Upper lobe of right lung (tissue), 1 donor: ENCODE measurements around the gene SLC30A5. TPM values are rescaled to one million over a fixed set of nuclear protein-coding genes. Genes with fewer than 3 reads are reported as not detected.
A peak's percentile ranks its signal among the peaks of the same experiment; 100 is the strongest.
"Not testable (repeated sequence)": the region's sequence is repeated elsewhere in the genome, so short reads cannot be mapped to it uniquely, and the experiment has no call there.

Experiments
- ATAC-seq: fragments of 200-7000 bp; cut with Tn5 transposase; one replicate; pipeline ENCODE4 v1.9.1; 2020; ENCODE audit warnings: mild to moderate bottlenecking, moderate library complexity
- DNase-seq: peaks from one replicate; pipeline ENCODE4 v3.0.0-alpha.2; 2020
- H3K27ac ChIP-seq: fragments of 200-600 bp; one replicate; pipeline ENCODE4 v1.8.0; 2022
- H3K27me3 ChIP-seq: fragments of 200-600 bp; one replicate; pipeline ENCODE4 v1.8.0; 2022; ENCODE audit warnings: mild to moderate bottlenecking
- H3K36me3 ChIP-seq: fragments of 200-600 bp; one replicate; pipeline ENCODE4 v1.8.0; 2022
- H3K4me1 ChIP-seq: fragments of 200-600 bp; one replicate; pipeline ENCODE4 v1.8.0; 2022
- H3K4me3 ChIP-seq: fragments of 200-600 bp; one replicate; pipeline ENCODE4 v1.8.0; 2022; ENCODE audit warnings: mild to moderate bottlenecking
- H3K9me3 ChIP-seq: fragments of 200-600 bp; one replicate; pipeline ENCODE4 v1.8.0; 2022
- intact Hi-C: fragments of 100-400 bp; cut with DNase I; formaldehyde crosslinking; loops from one replicate; pipeline ENCODE4 v1.11.0; 2022
- total RNA-seq: library from RNA; stranded (reverse); fragmentation: NEBNext Ultra II Directional; extraction: Animal tissue kit (Norgen Biotek cat#: 25700); gene quantifications from one replicate; pipeline ENCODE4 v1.2.1, GENCODE V29; 2021
- TF ChIP-seq, protein P1 (sequence below): fragments of 200-600 bp; IDR thresholded peaks from one replicate; pipeline ENCODE4 v1.8.0; 2022; ENCODE audit warnings: antibody characterized with exemption
- donor health status: DM: no; HTN: yes; CAD: no; lungs with severe emphysema.

SLC30A5 gene
- total RNA-seq, 1 donor from 2014 or later = 58.1 TPM

DNA sequence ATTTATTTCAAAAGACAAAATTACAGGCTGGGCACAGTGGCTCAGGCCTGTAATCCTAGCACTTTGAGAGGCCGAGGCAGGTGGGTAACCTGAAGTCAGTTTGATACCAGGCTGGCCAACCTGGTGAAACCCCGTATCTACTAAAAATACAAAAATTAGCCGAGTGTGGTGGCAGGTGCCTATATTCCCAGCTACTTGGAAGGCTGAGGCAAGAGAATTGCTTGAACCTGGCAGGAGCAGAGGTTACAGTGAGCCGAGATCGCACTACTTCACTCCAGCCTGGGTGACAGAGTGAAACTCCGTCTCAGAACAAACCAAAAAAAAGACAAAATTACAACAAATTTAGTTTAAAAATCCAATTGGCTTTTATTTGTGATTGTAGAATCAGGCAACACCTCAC is 14.3 kb upstream of the SLC30A5 start:
- Histone ChIP-seq H3K27ac (no peak overlapping the region), H3K4me3 (no peak overlapping the region), H3K36me3 (no peaks in the 10 kb centered on the region), H3K4me1 (no peaks in the 10 kb centered on the region), H3K9me3 (no peaks in the 10 kb centered on the region), H3K27me3 (no peaks in the 10 kb centered on the region)
- DNase-seq (no peak), ATAC-seq (no peak)
- TF ChIP-seq, protein P1, sequence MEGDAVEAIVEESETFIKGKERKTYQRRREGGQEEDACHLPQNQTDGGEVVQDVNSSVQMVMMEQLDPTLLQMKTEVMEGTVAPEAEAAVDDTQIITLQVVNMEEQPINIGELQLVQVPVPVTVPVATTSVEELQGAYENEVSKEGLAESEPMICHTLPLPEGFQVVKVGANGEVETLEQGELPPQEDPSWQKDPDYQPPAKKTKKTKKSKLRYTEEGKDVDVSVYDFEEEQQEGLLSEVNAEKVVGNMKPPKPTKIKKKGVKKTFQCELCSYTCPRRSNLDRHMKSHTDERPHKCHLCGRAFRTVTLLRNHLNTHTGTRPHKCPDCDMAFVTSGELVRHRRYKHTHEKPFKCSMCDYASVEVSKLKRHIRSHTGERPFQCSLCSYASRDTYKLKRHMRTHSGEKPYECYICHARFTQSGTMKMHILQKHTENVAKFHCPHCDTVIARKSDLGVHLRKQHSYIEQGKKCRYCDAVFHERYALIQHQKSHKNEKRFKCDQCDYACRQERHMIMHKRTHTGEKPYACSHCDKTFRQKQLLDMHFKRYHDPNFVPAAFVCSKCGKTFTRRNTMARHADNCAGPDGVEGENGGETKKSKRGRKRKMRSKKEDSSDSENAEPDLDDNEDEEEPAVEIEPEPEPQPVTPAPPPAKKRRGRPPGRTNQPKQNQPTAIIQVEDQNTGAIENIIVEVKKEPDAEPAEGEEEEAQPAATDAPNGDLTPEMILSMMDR = no peak
- intact Hi-C loops = no loop called here

DNA sequence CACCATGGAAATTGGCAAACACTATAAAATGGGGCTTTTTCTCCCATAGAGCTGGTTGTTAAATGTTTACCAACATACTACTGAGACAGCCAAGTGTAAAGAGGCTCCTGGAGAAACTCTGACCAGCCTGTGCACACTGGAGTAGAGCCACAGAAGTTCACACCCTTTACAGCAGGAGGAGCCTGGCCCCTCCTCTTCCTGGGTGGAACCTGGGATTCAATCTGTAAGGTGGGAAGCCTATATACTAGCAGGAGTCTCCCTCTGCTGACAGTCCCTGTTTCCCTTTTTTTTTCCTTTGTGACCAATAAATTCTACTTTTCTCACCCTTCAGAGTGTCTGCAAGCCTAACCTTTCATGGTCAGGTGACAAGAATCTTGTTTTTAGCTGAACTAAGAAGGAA is 10.4 kb upstream of the SLC30A5 start:
- Histone ChIP-seq H3K4me3 (no peak overlapping the region), H3K36me3 (no peaks in the 10 kb centered on the region), H3K27ac (no peak overlapping the region), H3K27me3 (no peaks in the 10 kb centered on the region), H3K4me1 (no peaks in the 10 kb centered on the region), H3K9me3 (no peaks in the 10 kb centered on the region)
- ATAC-seq (peak; percentile 54), DNase-seq (no peak)
- TF ChIP-seq, protein P1 = no peak
- intact Hi-C loops = no loop called here

DNA sequence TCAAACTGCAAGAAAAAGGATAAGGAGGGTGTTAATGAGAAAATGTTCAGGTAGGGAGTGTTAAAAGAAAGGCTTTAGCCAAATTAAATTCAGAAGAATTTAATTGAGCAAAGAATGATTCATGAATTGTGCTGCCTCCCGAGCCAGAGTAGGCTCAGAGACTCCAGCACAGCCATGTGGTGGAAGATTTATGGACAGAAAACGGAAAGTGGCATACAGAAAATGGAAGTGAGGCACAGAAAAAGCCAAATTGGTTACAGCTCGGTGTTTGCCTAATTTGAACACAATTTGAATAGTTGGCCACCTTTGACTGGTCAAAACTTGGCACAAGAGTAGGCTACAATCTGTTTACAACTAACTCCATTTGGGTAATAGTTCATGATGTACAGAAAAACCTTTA is 9.6 kb upstream of the SLC30A5 start:
- Histone ChIP-seq H3K36me3 (no peaks in the 10 kb centered on the region), H3K27me3 (no peaks in the 10 kb centered on the region), H3K4me3 (no peak overlapping the region), H3K27ac (no peak overlapping the region), H3K9me3 (no peaks in the 10 kb centered on the region), H3K4me1 (no peaks in the 10 kb centered on the region)
- TF ChIP-seq, protein P1 = no peak
- no peak for DNase-seq
- intact Hi-C loops = no loop called here
- no peak for ATAC-seq

DNA sequence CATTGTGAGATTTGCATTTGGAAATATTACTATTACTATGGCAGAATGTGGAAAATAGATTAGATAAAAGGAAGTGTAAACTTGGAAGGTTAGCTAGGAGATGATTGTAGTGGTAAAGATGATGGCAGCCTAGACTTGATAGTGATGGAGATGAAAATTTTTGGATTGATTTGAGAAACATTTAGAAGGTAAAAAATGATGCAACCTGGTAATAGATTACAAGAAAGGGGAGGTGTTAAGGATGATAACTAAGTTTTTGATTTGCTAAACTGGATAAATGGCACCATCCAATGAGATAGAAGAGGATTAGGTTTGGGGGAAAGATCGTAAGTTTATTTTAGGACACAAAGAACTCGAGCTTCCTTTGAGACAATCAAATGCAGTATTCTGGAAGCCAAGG is 8.9 kb upstream of the SLC30A5 start:
- intact Hi-C loops = no loop called here
- ATAC-seq = no peak
- TF ChIP-seq, protein P1 = no peak
- H3K27me3 ChIP-seq = no peaks in the 10 kb centered on the region
- H3K36me3 ChIP-seq = no peaks in the 10 kb centered on the region
- no peak for DNase-seq
- no peak overlapping the region for H3K27ac ChIP-seq
- H3K9me3 ChIP-seq = no peaks in the 10 kb centered on the region
- no peaks in the 10 kb centered on the region for H3K4me1 ChIP-seq
- H3K4me3 ChIP-seq = no peak overlapping the region

DNA sequence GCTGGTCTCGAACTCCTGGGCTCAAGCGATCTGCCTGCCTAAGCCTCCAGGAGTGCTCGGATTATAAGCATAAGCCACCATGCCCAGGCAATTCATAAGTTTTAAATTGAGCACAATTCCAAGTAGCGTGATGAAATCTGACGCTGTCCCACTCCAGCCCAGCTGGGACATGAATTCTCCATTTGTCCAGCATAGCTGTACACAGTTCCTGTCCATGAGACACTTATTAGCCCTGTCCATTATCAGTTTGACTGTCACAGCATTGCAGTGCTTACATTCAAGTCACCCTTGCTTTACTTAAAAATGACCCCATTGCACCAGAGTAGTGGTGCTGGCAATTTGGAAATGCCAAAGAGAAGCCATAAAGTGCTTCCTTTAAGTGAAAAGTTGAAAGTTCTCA is 7.6 kb upstream of the SLC30A5 start:
- Histone ChIP-seq H3K4me3 (no peak overlapping the region), H3K36me3 (no peaks in the 10 kb centered on the region), H3K27me3 (no peaks in the 10 kb centered on the region), H3K27ac (no peak overlapping the region), H3K9me3 (no peaks in the 10 kb centered on the region), H3K4me1 (no peaks in the 10 kb centered on the region)
- DNase-seq (no peak), ATAC-seq (no peak)
- TF ChIP-seq, protein P1 = no peak
- intact Hi-C loops = no loop called here

DNA sequence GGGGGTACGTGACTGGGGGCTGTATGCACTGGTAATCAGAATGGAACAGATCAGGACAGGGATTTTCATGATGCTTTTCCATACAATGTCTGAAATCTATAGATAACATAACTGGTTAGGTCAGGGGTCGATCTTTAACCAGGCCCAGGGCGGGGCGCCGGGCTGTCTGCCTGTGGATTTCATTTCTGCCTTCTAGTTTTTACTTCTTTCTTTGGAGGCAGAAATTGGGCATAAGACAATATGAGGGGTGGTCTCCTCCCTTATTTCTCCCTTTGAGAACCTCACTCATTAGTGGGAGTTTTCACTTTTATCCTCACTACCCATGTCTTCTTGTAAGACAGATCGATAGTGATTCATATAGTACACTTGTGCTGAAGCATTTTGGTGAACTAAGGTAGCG is 5.8 kb upstream of the SLC30A5 start:
- H3K36me3 ChIP-seq, H3K9me3 ChIP-seq, H3K4me1 ChIP-seq, ATAC-seq, H3K27ac ChIP-seq, DNase-seq, H3K27me3 ChIP-seq, intact Hi-C loops, H3K4me3 ChIP-seq: not testable (repeated sequence)
